CD14-positive monocyte (primary cell): ENCODE measurements around the gene FRMD4A. TPM values are rescaled to one million over a fixed set of nuclear protein-coding genes. Genes with fewer than 3 reads are reported as not detected.

ENCODE experiments used
- DNase-seq, 3 donors: peaks; one replicate each; pipeline ENCODE4 v3.0.0-alpha.2; 2011 to 2022
- H2AFZ ChIP-seq: 2 replicates; pipeline ENCODE4 v1.6.0; 2012; ENCODE audit warnings: mild to moderate bottlenecking, low read depth, low read length, inconsistent platforms; ENCODE audit not compliant: insufficient read depth, poor library complexity, severe bottlenecking
- H3K27ac ChIP-seq, 2 donors: 1 replicate in 1 of 2; 2 replicates in 1 of 2; pipeline ENCODE4 v1.5.1; 2012 to 2013; ENCODE audit warnings: low read length in 2 of 2, control low read depth in 1 of 2, inconsistent platforms in 1 of 2, low read depth in 1 of 2, mild to moderate bottlenecking in 1 of 2
- H3K27me3 ChIP-seq, 2 donors: one replicate each; pipeline versions ENCODE4 v1.6.0 to v1.6.1; 2011 to 2013; ENCODE audit warnings: low read length in 2 of 2; ENCODE audit not compliant: control insufficient read depth in 2 of 2, insufficient read depth in 2 of 2
- H3K36me3 ChIP-seq, 2 donors: replicated peaks in 1 of 2; 1 replicate in 1 of 2; 2 replicates in 1 of 2; pipeline versions ENCODE4 v1.5.1 to v1.6.1; 2012 to 2013; ENCODE audit warnings: low read length in 2 of 2, control low read depth in 1 of 2, inconsistent platforms in 1 of 2, mild to moderate bottlenecking in 1 of 2; ENCODE audit not compliant: insufficient read depth in 2 of 2, control insufficient read depth in 1 of 2
- H3K4me1 ChIP-seq, 2 donors: 1 replicate in 1 of 2; 2 replicates in 1 of 2; pipeline versions ENCODE4 v1.5.1 to v1.6.1; 2012 to 2013; ENCODE audit warnings: low read length in 2 of 2, control low read depth in 1 of 2, inconsistent platforms in 1 of 2, mild to moderate bottlenecking in 1 of 2, moderate library complexity in 1 of 2; ENCODE audit not compliant: insufficient read depth in 2 of 2, control insufficient read depth in 1 of 2
- H3K4me2 ChIP-seq: replicated peaks from 2 replicates; pipeline ENCODE3; 2012; ENCODE audit warnings: low read length, moderate library complexity, mild to moderate bottlenecking; ENCODE audit not compliant: poor library complexity, severe bottlenecking; ENCODE audit errors: extremely low read depth
- H3K4me3 ChIP-seq, 3 experiments: fragments of 200-600 bp in 1 of 3; sonication (generic) in 1 of 3; replicated peaks in 1 of 3; 1 replicate in 2 of 3; 2 replicates in 1 of 3; pipeline ENCODE4 v1.5.1; 2011 to 2013; ENCODE audit warnings: low read length in 3 of 3, mild to moderate bottlenecking in 3 of 3, control low read depth in 2 of 3, low read depth in 2 of 3, inconsistent platforms in 1 of 3, moderate library complexity in 1 of 3
- H3K79me2 ChIP-seq: 2 replicates; pipeline ENCODE4 v1.6.0; 2012; ENCODE audit warnings: mild to moderate bottlenecking, control low read depth, inconsistent platforms, low read length, moderate library complexity; ENCODE audit not compliant: insufficient read depth
- H3K9ac ChIP-seq: 2 replicates; pipeline ENCODE4 v1.6.0; 2017; ENCODE audit warnings: low read length, mild to moderate bottlenecking; ENCODE audit not compliant: insufficient read depth, poor library complexity, severe bottlenecking
- H3K9me3 ChIP-seq, 2 donors: replicated peaks in 1 of 2; 1 replicate in 1 of 2; 2 replicates in 1 of 2; pipeline versions ENCODE4 v1.5.1 to v1.6.1; 2012 to 2013; ENCODE audit warnings: low read length in 2 of 2, control low read depth in 1 of 2; ENCODE audit not compliant: control insufficient read depth in 1 of 2, insufficient read depth in 1 of 2
- H4K20me1 ChIP-seq: 2 replicates; pipeline ENCODE4 v1.6.0; 2012; ENCODE audit warnings: mild to moderate bottlenecking, low read length, control low read depth, moderate library complexity; ENCODE audit not compliant: insufficient read depth
- H3K27ac Mint-ChIP-seq, 7 donors: one replicate each; pipeline ENCODE4 v1.8.0; 2020; ENCODE audit warnings: mild to moderate bottlenecking in 7 of 7, mixed read lengths in 7 of 7, moderate library complexity in 6 of 7, inconsistent platforms in 2 of 7
- H3K27me3 Mint-ChIP-seq, 3 donors: one replicate each; pipeline ENCODE4 v1.8.0; 2021 to 2022; ENCODE audit warnings: low read depth in 3 of 3, mild to moderate bottlenecking in 3 of 3, mixed read lengths in 3 of 3, moderate library complexity in 3 of 3, inconsistent platforms in 1 of 3
- H3K36me3 Mint-ChIP-seq, 2 donors: one replicate each; pipeline ENCODE4 v1.8.0; 2020; ENCODE audit warnings: mixed read lengths in 2 of 2, inconsistent platforms in 1 of 2, mild to moderate bottlenecking in 1 of 2
- H3K4me1 Mint-ChIP-seq: one replicate; pipeline ENCODE4 v1.8.0; 2020; ENCODE audit warnings: mild to moderate bottlenecking, mixed read lengths
- H3K4me3 Mint-ChIP-seq, 2 donors: one replicate each; pipeline ENCODE4 v1.8.0; 2020; ENCODE audit warnings: mild to moderate bottlenecking in 2 of 2, mixed read lengths in 2 of 2, moderate library complexity in 1 of 2
- H3K9me3 Mint-ChIP-seq, 7 donors: one replicate each; pipeline ENCODE4 v1.8.0; 2020 to 2022; ENCODE audit warnings: mixed read lengths in 7 of 7, mild to moderate bottlenecking in 6 of 7, moderate library complexity in 6 of 7, inconsistent platforms in 2 of 7
- WGBS: methylation state at CpG from one replicate; pipeline ENCODE4 v1.1.5; 2013; ENCODE audit warnings: missing lambda C conversion rate; ENCODE audit not compliant: insufficient coverage; 5-methylcytosine and 5-hydroxymethylcytosine counted together
- intact Hi-C, 2 donors: fragments of 100-400 bp; cut with micrococcal nuclease; formaldehyde crosslinking; loops; one replicate each; pipeline versions ENCODE4 v1.15.0 to v1.15.1; 2023
- polyA minus RNA-seq: library from RNA; depleted of rRNA, polyadenylated mRNA; stranded (reverse); fragments of >200 nt; gene quantifications from 2 replicates; pipeline ENCODE4 v1.2.3, GENCODE V29; 2012
- polyA plus RNA-seq, 3 donors: library from polyadenylated mRNA; depleted of rRNA in 1 of 3; unstranded in 2 of 3; stranded (reverse) in 1 of 3; fragments of 300-500 nt in 2 of 3; fragments of >200 nt in 1 of 3; fragmentation: Illumina TruSeq in 2 of 3; gene quantifications; 1 replicate in 2 of 3; 2 replicates in 1 of 3; pipeline ENCODE4 v1.2.3, GENCODE V29; 2012 to 2021
- total RNA-seq, 12 experiments: library from RNA in 1 of 12; stranded (reverse) in 1 of 12; fragments of 120-200 nt in 1 of 12; gene quantifications; one replicate each; pipeline ENCODE4 v1.2.4 and lab custom pipeline; 2013 to 2026; ENCODE audit warnings: mixed read lengths in 6 of 12, inconsistent platforms in 1 of 12
- TF ChIP-seq, protein P1 (sequence below): fragments of 200-600 bp; IDR thresholded peaks from one replicate; pipeline ENCODE4 v1.8.0; 2022; ENCODE audit warnings: antibody characterized with exemption, mild to moderate bottlenecking

FRMD4A gene
- total RNA-seq (2013): 0.04 TPM
- under 1 TPM in 1 of 3 donors, not detected in 2; 0.12 TPM for polyA plus RNA-seq
- 0.32 TPM in 1 of 2 replicates, not detected in the other for polyA minus RNA-seq
- 0.21 to 4.4 (median 0.59) reads per million in 11 experiments for total RNA-seq (lab: John Stamatoyannopoulos, UW)

DNA sequence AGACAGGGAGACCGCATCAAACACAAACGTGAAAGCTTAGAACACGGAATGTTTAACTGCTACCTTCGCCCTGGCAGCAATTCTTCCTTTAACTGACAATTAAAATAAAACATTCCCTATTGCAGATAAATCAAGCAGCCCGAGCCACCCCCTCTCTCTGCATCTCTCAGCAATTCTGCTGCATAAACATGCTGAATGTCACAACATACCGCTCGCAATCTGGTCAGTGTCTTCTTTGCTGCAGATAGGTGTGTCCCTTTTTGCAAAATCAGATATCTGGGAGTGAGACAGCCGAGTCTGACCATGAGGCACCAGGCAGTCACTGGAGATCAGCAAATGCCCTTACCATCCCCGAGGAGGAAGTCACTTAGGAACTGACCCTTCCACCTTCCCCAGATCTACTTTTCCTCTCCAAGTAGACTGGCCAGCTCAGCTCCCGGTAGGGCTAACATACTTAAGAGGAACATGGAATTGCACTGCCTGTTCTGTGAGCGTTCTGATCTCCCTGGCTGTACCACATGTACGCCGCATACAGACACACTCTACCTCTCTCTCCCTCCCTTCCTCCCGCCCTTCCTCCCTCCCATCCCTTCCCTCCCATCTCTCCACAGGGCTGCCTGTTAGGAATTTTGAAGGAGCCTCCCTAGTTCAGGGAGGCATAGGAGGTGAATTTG is at the start of gene FRMD4A:
FRMD4A (minus strand) TSS at position 537 of the 674 bp plus-strand sequence.
- Mint-ChIP-seq H3K36me3 (no peaks in the 10 kb centered on the region), H3K27ac (peak within 1 kb of the TSS in 1 of 7 donors; percentile 8), H3K9me3 (no peaks in the 10 kb centered on the region), H3K4me1 (no peaks in the 10 kb centered on the region), H3K27me3 (peaks cover 19 to 42% (median 25%) of the 10 kb centered on the region in 3 donors), H3K4me3 (no peak within 1 kb of the TSS)
- Histone ChIP-seq H3K4me3 (no peak within 1 kb of the TSS), H3K9me3 (no peaks in the 10 kb centered on the region), H4K20me1 (no peaks in the 10 kb centered on the region), H3K79me2 (no peaks in the 10 kb centered on the region), H3K9ac (no peak within 1 kb of the TSS), H3K4me2 (no peak within 1 kb of the TSS), H3K36me3 (no peaks in the 10 kb centered on the region), H3K4me1 (no peaks in the 10 kb centered on the region), H3K27ac (no peak within 1 kb of the TSS), H3K27me3 (peaks cover 5 to 17% of the 10 kb centered on the region in 2 donors), H2AFZ (no peak within 1 kb of the TSS)
- TF ChIP-seq, protein P1, sequence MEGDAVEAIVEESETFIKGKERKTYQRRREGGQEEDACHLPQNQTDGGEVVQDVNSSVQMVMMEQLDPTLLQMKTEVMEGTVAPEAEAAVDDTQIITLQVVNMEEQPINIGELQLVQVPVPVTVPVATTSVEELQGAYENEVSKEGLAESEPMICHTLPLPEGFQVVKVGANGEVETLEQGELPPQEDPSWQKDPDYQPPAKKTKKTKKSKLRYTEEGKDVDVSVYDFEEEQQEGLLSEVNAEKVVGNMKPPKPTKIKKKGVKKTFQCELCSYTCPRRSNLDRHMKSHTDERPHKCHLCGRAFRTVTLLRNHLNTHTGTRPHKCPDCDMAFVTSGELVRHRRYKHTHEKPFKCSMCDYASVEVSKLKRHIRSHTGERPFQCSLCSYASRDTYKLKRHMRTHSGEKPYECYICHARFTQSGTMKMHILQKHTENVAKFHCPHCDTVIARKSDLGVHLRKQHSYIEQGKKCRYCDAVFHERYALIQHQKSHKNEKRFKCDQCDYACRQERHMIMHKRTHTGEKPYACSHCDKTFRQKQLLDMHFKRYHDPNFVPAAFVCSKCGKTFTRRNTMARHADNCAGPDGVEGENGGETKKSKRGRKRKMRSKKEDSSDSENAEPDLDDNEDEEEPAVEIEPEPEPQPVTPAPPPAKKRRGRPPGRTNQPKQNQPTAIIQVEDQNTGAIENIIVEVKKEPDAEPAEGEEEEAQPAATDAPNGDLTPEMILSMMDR: no peak
- no peak for DNase-seq
- intact Hi-C loops: no loop called here
- WGBS: 81% methylated on average over 10 of the region's 14 CpGs

DNA sequence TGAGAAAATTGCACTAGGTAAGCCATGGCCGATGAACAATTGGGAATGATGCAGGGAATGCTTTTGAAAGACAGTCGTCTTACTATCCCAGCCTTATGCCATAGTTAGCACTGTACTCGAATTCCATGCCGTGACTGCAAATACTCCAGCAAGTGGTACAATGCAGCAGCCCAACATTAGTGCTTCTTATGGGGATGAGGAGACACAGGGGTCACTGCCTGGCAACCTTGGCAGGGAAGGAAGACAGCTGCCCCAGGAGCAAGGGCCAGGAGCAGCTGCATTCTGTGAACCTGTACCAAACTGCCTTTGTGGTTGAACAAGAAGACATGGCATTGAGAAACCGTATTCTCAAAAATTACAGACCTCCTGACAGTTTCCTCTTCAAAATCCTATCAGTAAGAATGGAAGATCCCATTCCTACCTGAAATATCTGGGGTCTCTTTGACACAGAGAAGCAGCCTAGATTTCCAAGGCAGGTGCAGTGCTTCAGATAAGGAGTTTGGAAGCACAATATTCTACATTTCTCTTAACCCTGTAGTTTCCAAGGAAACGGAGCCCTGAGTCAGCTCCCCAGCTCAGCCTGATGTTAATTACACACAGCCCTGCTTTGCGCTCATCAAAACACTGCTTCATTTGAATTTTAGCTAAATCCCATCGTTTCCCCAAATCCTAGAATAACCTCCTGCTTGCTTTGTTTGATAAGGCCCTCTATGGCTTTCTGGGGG is 49.0 kb upstream of the FRMD4A start:
- no peak for DNase-seq
- H3K9me3 Mint-ChIP-seq: peaks cover 0 to 2% (median 0%) of the 10 kb centered on the region in 7 donors
- Histone ChIP-seq H3K27me3 (peaks cover 0 to 2% of the 10 kb centered on the region in 2 donors), H3K9me3 (no peaks in the 10 kb centered on the region), H3K4me3 (no peak overlapping the region), H3K36me3 (no peaks in the 10 kb centered on the region), H3K27ac (no peak overlapping the region), H3K4me2 (no peak overlapping the region), H3K79me2 (no peaks in the 10 kb centered on the region), H4K20me1 (no peaks in the 10 kb centered on the region), H2AFZ (no peak overlapping the region), H3K9ac (no peak overlapping the region), H3K4me1 (no peaks in the 10 kb centered on the region)
- intact Hi-C loops: no loop called here
- no peaks in the 10 kb centered on the region for H3K36me3 Mint-ChIP-seq
- no peak overlapping the region for H3K27ac Mint-ChIP-seq
- H3K4me3 Mint-ChIP-seq: no peak overlapping the region
- TF ChIP-seq, protein P1: no peak
- peaks cover 5% of the 10 kb centered on the region for H3K4me1 Mint-ChIP-seq
- H3K27me3 Mint-ChIP-seq: peaks cover 2 to 9% (median 7%) of the 10 kb centered on the region in 3 donors
- WGBS: 89% methylated on average over 6 of the region's 8 CpGs
